Measurements from ENCODE around the gene SETD2.
"Not testable (repeated sequence)": the region's sequence is repeated elsewhere in the genome, so short reads cannot be mapped to it uniquely, and the experiment has no call there.

Gene SETD2

DNA sequence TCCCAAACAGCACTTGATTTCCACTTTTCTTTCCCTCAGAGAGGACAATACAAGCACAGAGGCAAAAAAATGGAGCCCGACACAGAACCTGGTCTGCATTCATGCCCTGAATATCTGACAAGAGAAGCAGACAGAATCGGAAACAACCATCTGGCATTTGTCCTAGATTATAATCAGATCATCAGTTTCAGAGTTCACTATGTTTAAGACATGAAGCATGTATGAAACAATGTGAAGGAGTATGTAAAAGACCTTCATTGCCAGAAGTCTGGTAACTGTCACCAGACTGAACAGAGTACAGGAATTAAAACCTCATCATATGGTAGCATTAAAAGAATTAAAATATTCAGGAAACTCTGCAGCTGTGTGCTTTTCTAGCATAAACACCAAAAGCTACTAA is 65.0 kb downstream of the SETD2 start:
- no peak for DNase-seq (ENCODE audit: low spot score)

DNA sequence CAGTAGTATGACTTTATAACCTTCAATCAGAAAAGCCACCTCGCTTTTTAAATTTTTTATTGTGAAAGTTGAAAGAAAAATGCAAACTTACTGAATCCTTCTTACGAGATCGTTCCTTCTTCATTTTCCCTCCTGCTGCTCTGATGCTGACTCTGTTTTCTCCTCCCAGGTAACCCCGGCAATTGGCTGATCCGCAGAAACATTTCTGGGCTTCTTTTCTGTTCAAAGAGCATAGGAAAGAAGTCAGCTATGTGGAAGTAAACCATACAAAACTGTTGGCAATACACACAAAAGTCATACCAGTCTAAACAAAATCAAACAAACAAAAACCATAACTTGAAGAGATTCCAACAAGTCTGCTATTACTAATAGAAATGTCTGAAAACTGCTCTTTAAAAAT is 66.0 kb downstream of the SETD2 start:
- no peak for DNase-seq (ENCODE audit: low spot score)

DNA sequence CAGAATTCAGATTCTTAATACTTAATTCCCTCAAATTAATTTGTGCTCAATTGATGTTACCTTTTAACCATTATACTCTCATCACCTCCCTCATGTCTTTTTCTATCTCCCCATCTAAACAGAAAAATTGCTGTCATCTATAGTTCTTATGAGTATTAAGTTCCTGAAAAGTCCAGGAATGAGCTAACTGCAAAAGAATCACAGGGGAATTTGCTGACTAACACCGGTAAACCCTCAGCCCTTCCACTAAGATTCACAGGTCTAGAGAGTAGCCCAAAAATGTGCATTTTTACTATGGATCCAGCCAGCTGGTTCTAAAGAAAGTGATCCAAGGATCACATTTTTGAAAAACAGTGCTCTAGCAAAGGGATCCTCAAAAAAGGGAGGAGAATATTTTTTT is 67.0 kb downstream of the SETD2 start:
- DNase-seq (ENCODE audit: low spot score): no peak

DNA sequence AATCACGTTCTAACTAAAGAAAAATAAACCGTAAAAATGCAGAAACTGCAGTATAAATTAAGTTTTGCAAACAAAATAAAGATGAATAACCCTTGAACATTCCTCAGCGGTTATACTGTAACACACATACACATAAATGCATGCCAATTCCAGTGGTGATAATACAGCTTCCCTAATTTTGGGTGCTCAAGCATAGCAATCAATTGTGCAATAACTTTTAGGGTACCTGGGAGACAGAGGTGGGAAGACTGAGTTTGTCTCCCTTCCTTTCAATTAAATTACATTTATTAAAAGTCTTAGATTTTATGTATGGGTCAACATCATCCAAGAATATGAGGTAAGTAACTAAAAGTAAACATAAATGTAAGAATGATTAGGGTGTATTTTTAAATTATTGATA is 71.8 kb downstream of the SETD2 start:
- no peak for DNase-seq (ENCODE audit: low spot score)

DNA sequence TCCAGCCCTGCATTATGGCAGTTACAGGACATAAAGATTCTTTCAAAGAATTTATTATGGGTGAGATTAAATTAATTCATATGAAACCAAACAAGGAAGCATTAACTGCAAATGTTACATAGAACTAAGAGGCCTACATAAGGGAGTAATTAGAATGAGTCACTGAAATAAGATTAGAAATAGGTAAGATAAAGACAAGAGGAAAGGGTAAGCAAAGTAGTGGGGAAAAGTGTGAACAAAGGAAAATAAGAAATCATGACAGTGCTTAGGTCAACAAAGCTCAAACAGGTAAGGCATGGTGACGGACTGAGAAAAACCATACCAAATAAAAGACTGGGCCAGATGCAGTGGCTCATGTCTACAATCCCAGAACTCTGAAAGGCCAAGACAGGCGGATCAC is 74.3 kb downstream of the SETD2 start:
- no peak for DNase-seq (ENCODE audit: low spot score)

DNA sequence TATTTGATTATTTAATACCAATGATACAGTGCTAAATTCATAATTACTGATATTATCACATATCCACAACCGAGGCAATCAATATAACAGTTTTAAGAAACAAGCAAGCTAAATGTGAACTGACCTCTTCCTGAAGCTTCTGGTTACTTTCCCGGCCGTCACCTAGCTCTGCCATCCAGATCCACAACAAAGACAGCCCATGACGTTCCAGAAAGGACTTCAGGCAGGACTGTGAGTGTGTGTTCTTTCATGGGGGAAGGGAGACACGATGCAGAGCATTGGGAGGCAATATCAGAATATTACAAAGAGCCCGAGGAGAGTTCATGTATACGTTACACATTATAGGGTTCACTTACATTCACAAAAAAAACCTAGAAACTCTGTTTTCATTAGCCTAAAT is 77.8 kb downstream of the SETD2 start:
- DNase-seq (ENCODE audit: low spot score): no peak

DNA sequence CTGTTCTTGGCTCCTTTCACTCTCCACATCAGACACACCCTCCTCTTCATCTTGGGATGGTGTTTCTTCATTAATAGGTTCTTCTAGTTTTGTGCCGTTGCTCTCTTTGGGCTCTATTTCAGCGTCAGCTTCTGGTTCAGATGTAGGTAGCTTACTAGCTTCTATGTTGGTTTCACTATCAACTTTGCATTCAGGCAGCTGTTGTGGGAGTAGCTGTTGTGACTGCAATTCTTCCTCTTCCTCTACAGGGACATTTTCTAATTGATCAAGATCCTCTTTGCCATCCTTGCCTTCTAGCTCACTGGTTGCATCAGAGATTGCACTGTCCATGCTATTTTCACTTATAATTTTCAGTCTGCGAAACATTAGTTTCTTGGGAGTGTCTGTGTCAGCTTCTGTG is 80.1 kb downstream of the SETD2 start:
- no peak for DNase-seq (ENCODE audit: low spot score)

DNA sequence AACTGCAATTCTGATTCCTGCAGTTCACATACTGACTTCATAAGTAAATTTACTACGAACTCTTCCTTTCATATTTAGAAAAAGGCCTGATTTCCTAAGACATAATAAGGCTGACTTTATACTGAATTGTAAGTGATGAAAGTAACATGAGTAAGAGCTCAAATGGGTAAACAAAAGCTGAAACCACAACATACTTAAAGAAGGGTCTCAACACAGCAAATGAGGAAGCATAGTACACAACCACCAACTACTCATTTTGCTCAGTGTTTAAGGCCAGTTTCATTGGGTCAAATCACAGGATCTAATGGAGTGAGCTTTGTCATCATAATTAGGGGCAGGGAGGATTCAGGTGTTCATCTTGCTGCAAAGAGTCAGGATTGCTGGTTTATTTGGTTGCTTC is 81.4 kb downstream of the SETD2 start:
- no peak for DNase-seq (ENCODE audit: low spot score)

DNA sequence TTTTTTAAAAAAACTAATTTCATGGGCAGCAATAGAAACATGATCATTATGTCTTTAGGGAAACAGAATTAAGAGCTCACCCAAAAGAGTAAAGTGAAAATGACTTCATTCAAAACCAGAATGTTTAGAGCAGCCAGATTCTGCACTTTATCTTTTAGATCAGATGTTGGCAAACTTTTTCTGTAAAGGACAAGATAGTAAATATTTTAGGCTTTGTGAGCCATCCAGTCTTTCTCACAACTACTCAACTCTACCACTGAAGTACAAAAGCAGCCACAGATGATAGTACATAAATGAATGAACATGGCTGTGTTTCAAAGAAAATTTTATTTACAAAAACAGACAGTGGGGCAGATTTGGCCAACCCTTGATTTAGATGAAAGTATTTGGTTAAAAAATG is 84.5 kb downstream of the SETD2 start:
- no peak for DNase-seq (ENCODE audit: low spot score)

DNA sequence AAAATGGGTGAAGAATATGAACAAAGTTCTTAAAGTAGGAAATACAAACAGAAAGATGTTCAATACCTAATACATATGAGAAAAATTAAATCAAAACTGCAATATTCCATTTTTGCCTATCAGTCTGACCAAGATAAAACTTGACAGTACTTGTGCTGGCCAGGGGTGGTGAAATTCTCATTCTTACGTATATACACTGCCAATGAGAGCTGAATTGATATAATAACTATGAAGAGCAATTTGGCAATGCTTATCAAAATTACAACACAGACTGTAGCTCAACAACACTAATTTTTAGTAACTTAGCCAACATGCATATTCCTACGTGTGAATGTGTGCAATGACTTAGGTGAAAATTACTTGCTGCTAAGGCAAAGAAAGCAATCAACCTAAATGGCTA is 90.2 kb downstream of the SETD2 start:
- DNase-seq (ENCODE audit: low spot score): no peak

DNA sequence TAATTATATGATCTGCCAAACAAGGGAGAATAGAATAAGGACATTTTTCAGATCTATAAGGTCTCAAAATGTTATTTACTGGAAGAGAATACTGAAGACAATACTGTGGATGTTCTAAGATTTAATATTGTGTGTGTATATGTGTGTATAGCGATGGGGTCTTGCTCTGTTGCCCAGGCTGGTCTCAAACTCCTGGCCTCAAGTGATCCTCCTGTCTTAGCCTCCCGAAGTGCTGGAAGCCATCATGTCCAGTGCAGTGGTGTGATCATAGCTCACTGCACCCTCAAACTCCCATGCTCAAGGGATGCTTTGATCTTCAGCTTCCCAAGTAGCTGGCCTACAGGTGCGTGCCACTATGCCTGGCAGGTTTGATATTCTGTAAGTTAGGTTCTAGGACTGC is 93.1 kb downstream of the SETD2 start:
- no peak for DNase-seq (ENCODE audit: low spot score)

DNA sequence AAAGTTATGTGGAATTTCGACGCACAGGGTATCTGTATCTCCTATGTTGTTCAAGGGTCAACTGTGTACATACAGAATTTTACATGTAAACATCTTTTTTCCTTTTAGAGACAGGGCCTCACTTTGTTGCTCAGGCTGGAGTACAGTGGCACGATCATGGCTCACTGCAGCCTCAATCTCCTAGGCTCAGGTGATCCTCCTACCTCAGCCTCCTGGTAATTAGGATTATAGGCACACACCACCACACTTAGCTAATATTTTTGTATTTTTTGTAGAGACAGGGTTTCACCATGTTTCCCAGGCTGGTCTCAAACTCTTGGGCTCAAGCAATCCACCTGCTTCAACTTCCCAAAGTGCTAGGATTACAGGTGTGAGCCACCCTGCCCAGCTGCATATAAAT is 97.7 kb downstream of the SETD2 start:
- not testable (repeated sequence) for DNase-seq (ENCODE audit: low spot score)

DNA sequence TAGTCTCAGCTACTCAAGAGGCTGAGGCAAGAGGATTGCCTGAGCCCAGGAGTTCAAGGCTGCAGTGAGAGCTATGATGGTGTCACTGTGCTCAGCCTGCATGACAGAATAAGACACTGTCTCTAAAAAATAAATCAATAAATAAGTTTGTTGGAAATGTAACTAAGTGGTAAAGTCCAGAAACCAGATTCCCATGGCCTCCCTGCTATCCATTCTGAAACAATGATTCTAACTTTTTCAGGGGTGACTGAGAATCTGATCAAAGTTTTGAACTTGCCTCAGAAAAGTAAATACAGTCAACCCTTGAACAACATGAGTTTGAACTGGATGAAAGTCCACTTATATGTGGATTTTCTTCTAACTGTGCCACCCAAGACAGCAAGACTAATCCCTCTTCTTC is 98.2 kb downstream of the SETD2 start:
- no peak for DNase-seq (ENCODE audit: low spot score)

DNA sequence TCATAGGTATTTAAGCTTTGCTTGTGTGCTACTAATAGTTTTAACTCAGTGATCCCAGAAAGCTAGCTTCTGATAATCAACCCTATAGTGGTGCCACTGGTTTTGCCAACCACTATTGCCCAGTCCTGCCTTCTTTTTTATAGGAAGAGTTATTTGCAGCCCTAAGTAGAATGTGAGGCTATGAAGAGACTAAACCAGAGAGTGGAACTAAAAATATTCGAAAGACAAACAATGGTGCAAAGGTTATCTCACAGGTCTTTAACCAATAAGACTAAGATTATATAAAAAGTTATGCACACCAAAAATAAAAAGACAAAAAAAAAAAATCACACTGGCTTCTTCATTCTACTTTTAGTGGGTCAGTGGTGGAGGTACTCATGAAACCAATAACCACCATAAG is 98.9 kb downstream of the SETD2 start:
- no peak for DNase-seq (ENCODE audit: low spot score)

DNA sequence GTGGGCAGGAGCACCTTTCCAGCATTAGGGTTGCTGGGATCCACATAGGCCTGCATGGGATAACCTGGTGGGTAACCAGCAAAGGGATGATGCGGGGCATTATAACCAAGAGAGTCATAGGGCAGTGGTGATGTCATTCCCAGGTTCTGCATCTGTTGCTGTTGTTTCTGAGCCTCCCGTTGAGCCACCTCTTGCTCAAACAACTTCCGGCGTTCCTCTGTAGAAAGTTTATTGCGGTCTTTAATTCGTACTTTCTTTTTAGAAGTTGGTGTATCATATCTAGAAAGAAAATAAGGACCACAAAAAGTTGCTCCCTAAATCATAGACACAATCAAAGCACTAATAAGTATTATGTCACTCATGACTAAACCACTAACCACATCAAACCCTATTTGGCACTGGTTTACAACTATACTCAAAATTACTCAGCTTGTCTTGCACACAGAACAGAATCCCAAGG is 106.7 kb downstream of the SETD2 start:
- no peak for DNase-seq (ENCODE audit: low spot score)

DNA sequence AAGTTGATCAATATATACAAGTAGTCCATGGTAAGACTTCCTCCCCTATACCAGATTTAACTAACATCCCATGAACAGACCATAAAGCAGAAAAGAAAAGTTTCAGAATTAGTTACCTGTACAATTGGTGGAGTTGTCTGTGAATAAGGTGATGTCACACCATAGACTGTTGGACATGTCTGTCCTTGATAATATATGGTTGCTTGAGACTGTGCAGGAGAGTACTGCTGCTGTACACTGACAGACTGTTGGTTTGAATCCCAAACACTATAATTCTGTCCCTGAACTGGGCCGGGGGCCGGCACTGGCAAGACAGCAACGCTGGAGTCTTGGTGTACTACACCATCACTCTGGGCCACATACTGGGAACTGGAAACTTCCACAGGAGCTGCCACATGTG is 107.2 kb downstream of the SETD2 start:
- DNase-seq (ENCODE audit: low spot score): no peak

DNA sequence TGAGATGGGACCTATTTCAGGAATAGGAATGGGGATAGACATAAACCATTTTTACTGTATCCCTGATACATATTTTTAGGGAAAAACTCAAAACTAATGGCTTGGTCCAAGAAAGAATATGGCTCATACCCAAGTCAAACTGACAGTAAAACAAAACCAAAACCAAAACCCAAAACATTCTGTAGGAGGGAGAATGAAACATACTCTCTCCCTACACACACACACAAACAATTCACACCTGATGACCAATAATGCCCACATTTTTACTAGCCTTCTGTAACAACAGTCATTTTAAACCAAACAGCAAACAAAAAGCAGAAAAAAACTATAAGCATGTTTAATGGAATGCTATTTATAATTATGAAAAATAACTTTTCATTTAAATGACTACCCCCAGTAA is 109.5 kb downstream of the SETD2 start:
- DNase-seq (ENCODE audit: low spot score): no peak

DNA sequence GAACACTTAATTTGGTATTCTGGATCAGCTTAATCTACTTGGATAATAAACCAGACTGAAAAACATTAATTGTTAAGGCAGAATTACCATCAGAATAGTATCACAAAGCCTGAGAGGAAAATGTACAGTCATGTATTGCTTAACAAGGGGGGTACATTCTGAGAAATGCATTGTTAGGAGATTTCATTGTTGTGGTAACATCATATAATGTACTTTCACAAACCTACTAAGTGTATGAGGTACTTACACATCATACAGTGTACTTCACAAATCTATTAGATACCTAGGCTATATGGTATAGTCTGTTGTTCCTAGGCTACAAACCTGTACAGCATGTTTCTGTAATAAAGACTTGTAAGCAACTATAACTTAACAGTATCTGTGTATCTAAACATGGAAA is 116.2 kb downstream of the SETD2 start:
- no peak for DNase-seq (ENCODE audit: low spot score)

DNA sequence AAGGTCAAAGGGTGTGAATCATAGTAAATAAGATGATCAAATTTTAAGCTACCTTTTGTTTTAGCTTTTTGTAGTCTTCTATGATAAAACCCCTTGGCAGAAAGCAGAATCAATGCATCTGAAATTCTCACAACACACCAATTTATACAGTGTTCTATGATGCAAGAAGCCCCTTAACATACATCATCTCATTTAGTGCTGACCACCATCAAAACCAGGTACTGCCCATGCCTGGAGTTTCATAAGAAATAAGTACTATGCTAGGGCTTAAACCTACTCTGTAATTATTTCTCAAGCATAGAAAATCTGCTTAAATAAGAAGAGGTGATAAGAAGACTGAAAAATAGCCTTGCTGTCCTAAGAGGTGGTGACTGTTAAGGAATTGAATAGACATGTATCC is 116.8 kb downstream of the SETD2 start:
- DNase-seq (ENCODE audit: low spot score): no peak

DNA sequence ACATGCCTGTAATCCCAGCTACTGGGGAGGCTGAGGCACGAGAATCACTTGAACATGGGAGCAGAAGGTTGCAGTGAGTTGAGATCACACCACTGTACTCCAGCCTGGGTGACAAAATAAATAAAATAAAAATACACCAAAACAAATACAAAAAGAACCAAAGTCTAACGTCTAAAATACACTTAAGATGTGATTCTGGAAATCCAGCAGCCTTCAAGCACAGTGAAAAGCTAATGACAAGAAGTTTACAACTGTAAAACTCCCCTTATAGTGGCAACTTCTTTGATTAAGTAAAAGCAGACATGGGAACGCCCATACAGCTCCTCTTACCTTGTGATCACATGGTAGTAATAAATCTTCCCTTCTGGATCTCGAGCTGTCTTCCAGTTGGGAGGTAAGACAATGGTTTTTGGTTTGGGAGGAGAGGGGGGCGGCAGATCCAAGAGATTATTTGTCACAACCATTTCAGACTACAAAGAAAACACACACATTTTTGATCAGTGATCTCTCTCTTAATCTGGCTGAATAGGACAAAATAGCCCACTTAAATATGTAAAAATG is 121.6 kb downstream of the SETD2 start:
- DNase-seq (ENCODE audit: low spot score): no peak

DNA sequence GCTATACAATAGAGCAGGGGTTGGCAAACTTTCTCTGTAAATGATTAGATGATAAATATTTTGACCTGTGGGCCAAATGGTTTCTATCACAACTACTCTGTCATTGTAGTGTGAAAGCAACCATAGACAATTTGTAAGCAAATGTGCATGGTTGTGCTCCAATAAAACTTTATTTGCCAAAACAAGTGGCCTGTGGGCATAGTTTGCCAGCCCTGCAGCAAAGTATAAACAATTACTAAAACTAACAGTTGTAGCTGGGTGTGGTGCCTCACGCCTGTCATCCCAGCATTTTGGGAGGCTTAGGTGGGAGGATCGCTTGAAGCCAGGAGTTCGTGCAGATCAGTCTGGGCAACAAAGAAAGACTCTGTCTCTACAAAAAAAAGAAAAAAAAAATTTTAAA is 122.8 kb downstream of the SETD2 start:
- no peak for DNase-seq (ENCODE audit: low spot score)

DNA sequence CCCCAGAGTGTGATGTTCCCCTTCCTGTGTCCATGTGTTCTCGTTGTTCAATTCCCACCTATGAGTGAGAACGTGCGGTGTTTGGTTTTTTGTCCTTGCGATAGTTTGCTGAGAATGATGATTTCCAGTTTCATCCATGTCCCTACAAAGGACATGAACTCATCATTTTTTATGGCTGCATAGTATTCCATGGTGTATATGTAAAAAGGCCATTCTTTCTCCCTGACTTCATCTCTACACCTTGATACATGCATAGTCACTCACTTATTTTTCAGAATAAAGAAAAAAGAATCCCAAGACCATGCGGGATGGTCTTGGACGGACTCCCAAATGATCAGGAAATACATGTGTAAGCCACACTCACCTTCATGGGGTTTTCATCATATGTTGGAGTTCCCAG is 126.6 kb downstream of the SETD2 start:
- DNase-seq (ENCODE audit: low spot score): not testable (repeated sequence)

DNA sequence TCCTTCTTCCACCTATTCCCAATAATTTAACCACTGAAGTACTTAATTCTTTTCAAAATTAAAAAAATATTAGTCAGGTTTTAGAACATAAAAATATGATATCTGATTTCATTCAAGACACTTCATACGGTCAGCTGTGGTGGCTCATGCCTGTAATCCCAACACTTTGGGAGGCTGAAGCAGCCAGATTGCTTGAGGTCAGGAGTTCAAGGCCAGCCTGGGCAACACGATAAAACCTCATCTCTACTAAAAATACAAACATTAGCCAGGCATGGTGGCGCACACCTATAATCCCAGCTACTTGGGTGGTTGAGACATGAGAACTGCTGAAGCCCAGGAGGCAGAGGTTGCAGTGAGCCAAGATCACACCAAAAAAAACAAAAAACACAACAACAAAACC is 127.8 kb downstream of the SETD2 start:
- DNase-seq (ENCODE audit: low spot score): no peak

DNA sequence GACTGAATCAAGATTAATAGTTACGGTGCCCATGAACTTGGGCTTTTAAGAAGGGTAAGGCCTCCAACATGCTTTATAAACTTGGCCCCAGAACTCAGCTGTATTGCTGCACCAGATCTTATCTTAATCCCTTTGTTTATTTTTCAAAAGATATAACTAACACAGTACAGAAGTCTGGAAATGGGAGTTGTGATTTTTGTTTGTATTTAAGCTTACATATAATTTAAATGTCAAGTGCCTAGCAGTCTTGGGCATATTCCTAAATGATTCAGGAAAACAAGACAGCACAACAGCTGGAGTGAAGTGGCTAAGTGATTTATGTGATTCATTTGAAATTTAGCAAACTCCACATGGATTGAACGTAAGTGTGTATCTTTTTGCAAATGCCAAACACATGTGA is 128.3 kb downstream of the SETD2 start:
- no peak for DNase-seq (ENCODE audit: low spot score)

DNA sequence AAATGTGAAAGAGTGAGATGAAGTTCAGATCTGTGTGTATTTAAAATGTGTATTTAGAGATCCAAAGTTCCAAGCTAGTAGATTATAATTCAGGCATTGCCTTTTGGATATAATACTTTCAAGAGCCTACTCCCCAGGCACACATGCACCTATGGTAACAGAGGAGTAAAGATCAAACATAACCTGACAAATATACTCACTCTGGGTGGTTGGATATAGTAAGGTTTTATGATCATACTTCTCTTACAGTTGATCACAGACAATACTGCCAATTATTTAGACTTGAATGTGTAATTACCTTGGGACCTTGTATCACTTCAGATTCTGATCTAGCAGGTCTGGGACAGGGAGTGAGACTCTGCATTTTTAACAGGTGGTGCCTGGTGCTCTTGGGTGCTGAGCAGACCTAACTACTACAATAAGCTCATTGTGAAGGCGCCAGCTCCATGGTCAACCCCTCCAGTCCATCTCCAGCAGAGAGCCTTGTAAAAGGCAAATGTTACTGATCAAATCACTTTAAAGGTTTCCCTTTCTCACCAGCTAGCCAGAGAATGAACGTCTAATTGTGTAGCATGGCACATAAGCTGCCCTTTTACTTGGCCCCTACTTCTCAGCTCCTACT is 128.9 kb downstream of the SETD2 start:
- no peak for DNase-seq (ENCODE audit: low spot score)

All from ecto neural progenitor cell (in vitro differentiated cells).